ENCODE data around the gene TLE6. TPM values are rescaled to one million over a fixed set of nuclear protein-coding genes. Genes with fewer than 3 reads are reported as not detected.

The TLE6 gene
- total RNA-seq, 1 donor from 2014 or later = 6.7 TPM

GRCh38 chr19:3031607-3031867 is 54.2 kb downstream of the TLE6 start:
- no peaks in the 10 kb centered on the region for H3K36me3 ChIP-seq
- H3K9me3 ChIP-seq = no peaks in the 10 kb centered on the region
- intact Hi-C loops (cut with DNase I) = no loop called here
- H3K4me3 ChIP-seq = no peak overlapping the region
- TF ChIP-seq, protein P1, sequence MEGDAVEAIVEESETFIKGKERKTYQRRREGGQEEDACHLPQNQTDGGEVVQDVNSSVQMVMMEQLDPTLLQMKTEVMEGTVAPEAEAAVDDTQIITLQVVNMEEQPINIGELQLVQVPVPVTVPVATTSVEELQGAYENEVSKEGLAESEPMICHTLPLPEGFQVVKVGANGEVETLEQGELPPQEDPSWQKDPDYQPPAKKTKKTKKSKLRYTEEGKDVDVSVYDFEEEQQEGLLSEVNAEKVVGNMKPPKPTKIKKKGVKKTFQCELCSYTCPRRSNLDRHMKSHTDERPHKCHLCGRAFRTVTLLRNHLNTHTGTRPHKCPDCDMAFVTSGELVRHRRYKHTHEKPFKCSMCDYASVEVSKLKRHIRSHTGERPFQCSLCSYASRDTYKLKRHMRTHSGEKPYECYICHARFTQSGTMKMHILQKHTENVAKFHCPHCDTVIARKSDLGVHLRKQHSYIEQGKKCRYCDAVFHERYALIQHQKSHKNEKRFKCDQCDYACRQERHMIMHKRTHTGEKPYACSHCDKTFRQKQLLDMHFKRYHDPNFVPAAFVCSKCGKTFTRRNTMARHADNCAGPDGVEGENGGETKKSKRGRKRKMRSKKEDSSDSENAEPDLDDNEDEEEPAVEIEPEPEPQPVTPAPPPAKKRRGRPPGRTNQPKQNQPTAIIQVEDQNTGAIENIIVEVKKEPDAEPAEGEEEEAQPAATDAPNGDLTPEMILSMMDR (IDR thresholded peaks at IDR 0.05) = no peak
- H3K27me3 ChIP-seq = no peaks in the 10 kb centered on the region
- DNase-seq (no peak), ATAC-seq (no peak)
- H3K4me1 ChIP-seq = peaks cover 22% of the 10 kb centered on the region
- H3K27ac ChIP-seq = no peak overlapping the region

DNA sequence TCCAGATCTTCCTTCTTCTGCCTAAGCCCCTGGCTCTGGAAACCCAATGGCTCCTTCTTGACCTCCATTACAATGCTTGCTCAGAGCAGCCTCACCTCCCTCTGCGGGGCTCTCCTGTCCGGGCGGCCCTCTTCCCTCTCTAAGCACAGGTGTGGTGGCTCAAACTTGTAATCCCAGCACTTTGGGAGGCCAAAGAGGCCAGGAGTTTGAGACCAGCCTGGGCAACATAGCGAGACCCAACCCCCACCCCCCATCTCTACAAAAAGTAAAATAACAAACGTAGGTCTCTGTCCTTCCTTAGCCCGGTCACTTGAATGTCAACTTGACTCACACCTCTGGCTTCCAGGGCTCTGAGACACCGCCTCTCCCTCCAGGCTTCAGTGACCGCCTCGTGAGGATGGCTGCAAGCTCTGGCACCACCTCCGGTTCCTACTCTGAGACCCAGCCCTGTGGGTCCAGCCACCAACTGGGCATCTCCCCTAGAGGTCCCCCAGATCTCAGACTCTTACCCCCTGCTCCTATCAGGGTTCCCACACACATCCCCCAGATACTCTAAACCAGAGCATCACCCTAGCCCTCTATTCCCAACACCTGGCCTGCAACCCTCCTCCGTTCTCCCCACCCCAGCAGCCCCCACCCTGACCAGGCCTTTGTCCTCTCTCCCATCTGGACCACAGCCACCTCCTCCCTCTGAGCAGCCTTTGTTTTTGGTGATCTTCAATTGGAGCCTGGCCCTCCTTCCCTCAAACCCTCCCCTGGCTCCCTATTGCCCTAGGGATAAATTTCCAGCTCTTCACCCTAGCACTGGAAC is 56.4 kb downstream of the TLE6 start:
- H3K27me3 ChIP-seq = no peaks in the 10 kb centered on the region

GRCh38 chr19:3034406-3034655 is 57.0 kb downstream of the TLE6 start:
- DNase-seq = no peak
- TF ChIP-seq, protein P1 (IDR thresholded peaks at IDR 0.05) = no peak
- intact Hi-C loops (cut with DNase I) = no loop called here

More for the DNA sequence above, 56.4 kb downstream of the TLE6 start:
- Histone ChIP-seq H3K4me3 (no peak overlapping the region), H3K36me3 (no peaks in the 10 kb centered on the region), H3K9me3 (no peaks in the 10 kb centered on the region), H3K4me1 (peaks cover 19% of the 10 kb centered on the region), H3K27ac (no peak overlapping the region)
- ATAC-seq = no peak
- TF ChIP-seq, protein P1 (IDR thresholded peaks at IDR 0.05) = no peak
- intact Hi-C loops (cut with DNase I) = no loop called here
- DNase-seq = no peak

DNA sequence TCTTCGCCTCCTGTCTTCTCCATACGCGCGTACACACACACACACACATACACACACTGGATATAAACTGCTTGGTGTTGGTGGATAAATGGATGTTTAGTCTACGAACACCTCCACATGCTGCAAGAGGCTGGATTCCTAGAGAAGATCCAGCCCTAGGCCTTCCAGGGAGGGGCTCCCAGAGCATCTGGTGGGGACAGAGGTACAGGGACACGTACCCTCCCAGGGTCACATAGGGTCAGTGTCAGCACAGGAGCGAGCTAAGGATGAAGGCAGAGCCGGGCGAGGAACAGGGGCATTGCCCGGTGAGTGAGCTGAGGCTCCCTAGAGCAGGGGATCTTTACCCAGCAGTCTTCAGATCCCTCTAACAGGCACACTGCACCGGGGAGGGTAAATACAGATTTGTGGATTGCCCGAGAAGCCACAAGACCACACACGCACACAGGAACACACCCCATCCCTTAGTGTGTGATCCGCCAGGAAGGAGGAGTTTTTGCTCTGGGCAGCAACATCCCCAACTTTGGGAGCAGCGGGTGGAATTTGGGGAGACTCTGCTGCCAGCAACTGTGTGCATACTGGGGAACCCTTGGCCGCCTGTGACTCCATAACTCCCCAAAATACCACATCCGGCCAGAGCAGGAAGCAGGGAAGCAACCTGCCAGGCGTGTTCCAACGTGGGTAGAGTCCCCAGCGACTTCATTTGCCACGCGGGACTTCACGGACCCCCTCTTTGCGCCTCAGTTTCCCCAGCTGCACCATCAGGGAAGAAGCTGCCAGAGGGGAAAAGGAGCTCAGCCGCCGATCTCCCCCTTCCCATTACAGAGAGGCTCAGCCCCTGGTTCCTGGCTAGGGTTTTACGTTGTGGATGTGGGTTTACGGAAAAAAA is 57.5 kb downstream of the TLE6 start:
- peak; percentile 3 for ATAC-seq
- peak overlapping the region; percentile 68 for H3K4me3 ChIP-seq
- H3K27me3 ChIP-seq = no peaks in the 10 kb centered on the region
- H3K9me3 ChIP-seq = no peaks in the 10 kb centered on the region
- intact Hi-C loops (cut with DNase I) = no loop called here
- H3K36me3 ChIP-seq = no peaks in the 10 kb centered on the region
- H3K4me1 ChIP-seq = peaks cover 19% of the 10 kb centered on the region
- H3K27ac ChIP-seq = peak overlapping the region; percentile 89
- TF ChIP-seq, protein P1 (IDR thresholded peaks at IDR 0.05) = no peak
- DNase-seq = no peak

More at GRCh38 chr19:3034406-3034655, 57.0 kb downstream of the TLE6 start:
- H3K4me3 ChIP-seq = no peak overlapping the region
- H3K4me1 ChIP-seq = peaks cover 19% of the 10 kb centered on the region
- no peak for ATAC-seq
- no peaks in the 10 kb centered on the region for H3K36me3 ChIP-seq
- H3K9me3 ChIP-seq = no peaks in the 10 kb centered on the region
- H3K27ac ChIP-seq = no peak overlapping the region
- no peaks in the 10 kb centered on the region for H3K27me3 ChIP-seq

DNA sequence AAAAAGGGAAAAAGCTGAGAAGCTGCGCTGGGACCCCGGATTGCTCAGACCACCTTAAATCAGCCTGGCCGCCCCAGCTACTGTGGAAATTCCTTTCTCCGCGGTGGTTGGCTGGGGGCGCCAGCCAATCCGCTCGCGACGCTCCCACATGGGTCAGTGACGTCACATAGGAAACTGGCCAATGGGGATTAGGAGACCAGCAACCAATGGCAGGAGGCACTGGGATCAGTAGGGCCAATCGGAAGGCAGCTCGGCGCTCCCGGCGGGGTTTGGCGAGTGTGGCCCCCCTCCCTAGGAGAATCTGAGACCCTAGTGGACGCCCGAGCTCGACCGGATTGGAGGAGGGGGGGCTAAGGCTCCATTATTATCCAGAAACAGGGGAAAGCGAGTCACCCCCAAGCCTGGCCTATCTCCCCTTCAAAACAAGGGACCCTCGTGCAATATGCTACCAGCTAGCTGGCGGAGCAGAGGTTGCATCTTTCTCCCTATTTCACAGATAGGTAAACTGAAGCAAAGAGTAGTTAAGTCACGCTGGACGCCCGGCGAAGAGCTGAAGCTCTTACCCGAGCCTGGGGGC is 58.3 kb downstream of the TLE6 start:
- H3K9me3 ChIP-seq = no peaks in the 10 kb centered on the region
- ATAC-seq = peak; percentile 96
- peaks cover 19% of the 10 kb centered on the region for H3K4me1 ChIP-seq
- peak; percentile 98 for DNase-seq
- TF ChIP-seq, protein P1 (IDR thresholded peaks at IDR 0.05) = no peak
- H3K27ac ChIP-seq = peak overlapping the region; percentile 89
- H3K27me3 ChIP-seq = no peaks in the 10 kb centered on the region
- H3K4me3 ChIP-seq = peak overlapping the region; percentile 68
- no peaks in the 10 kb centered on the region for H3K36me3 ChIP-seq
- intact Hi-C loops (cut with DNase I) = no loop called here

Data from upper lobe of right lung (tissue), 1 donor.